ENCODE data around the gene RORC.
"Not testable (repeated sequence)": the region's sequence is repeated elsewhere in the genome, so short reads cannot be mapped to it uniquely, and the experiment has no call there.

The RORC gene

GRCh38 chr1:151768351-151769066, 63.1 kb downstream of the RORC start:
- not testable (repeated sequence) for DNase-seq

- no peak for DNase-seq
Measured at GRCh38 chr1:151763990-151764389, 67.6 kb downstream of the RORC start.

GRCh38 chr1:151762941-151763921, 68.4 kb downstream of the RORC start, which contains the start of gene MRPL9:
TSS of gene MRPL9 (minus strand) at chr1:151763496. CDS start at chr1:151763479, 17 bp downstream.
- DNase-seq, result peak; percentile 78

GRCh38 chr1:151760597-151761385, 70.8 kb downstream of the RORC start:
- no peak for DNase-seq

GRCh38 chr1:151759241-151759640, 72.4 kb downstream of the RORC start:
- no peak for DNase-seq

- no peak for DNase-seq
Measured at GRCh38 chr1:151756291-151756690, 75.3 kb downstream of the RORC start.

All from activated gamma-delta T cell treated with Interleukin-2 at 50 U/mL for 16 hours (primary cell).